ENCODE measurements around the gene PCBD1.

DNA sequence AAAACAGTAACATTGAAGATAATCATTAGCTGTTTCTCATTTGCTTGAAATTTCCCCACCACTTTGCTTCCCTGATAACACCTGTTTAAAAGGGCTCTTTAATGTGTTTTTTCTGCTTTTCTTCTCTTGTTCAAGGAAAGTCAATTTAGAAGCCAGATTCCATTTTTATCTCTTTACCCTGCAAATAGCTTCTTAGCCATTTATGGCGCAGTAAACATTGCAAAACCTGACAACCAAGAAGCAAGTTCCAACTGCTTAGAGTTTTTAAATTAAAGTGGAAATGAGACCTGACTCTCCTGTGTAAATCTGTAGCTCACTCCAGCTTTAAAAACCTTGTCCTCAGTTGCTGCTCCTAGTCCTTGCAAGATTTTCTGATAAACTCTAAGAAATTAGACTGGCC, 42.5 kb downstream of the PCBD1 start:
- TF ChIP-seq, protein P1, sequence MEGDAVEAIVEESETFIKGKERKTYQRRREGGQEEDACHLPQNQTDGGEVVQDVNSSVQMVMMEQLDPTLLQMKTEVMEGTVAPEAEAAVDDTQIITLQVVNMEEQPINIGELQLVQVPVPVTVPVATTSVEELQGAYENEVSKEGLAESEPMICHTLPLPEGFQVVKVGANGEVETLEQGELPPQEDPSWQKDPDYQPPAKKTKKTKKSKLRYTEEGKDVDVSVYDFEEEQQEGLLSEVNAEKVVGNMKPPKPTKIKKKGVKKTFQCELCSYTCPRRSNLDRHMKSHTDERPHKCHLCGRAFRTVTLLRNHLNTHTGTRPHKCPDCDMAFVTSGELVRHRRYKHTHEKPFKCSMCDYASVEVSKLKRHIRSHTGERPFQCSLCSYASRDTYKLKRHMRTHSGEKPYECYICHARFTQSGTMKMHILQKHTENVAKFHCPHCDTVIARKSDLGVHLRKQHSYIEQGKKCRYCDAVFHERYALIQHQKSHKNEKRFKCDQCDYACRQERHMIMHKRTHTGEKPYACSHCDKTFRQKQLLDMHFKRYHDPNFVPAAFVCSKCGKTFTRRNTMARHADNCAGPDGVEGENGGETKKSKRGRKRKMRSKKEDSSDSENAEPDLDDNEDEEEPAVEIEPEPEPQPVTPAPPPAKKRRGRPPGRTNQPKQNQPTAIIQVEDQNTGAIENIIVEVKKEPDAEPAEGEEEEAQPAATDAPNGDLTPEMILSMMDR (IDR thresholded peaks at IDR 0.05; ENCODE audit: low read depth, low read length), result no peak
- TF ChIP-seq EZH2phosphoT487 (IDR thresholded peaks at IDR 0.05; ENCODE audit: low read depth), result no peak
